OCI-LY7 (cell line): ENCODE measurements around the gene SLIT3. TPM values are rescaled to one million over a fixed set of nuclear protein-coding genes. Genes with fewer than 3 reads are reported as not detected.

Experiments used
- BruUV-seq: library from RNA; stranded (reverse); fragments of 400-500 nt; replicated peaks from 2 replicates; lab custom pipeline; 2021; lab: Mats Ljungman, UMichigan
- CTCF ChIA-PET: fragments of 300-600 bp; sonication (Branson Sonifier 250); formaldehyde crosslinking; loops from one replicate; lab custom pipeline; 2022; ENCODE audit warnings: antibody characterized with exemption; ENCODE audit not compliant: unreplicated experiment; lab: Charles Lee
- POLR2A ChIA-PET: fragments of 300-600 bp; sonication (Branson Sonifier 250); formaldehyde crosslinking; loops from one replicate; lab custom pipeline; 2022; ENCODE audit warnings: antibody characterized with exemption; lab: Charles Lee
- DNase-seq: peaks from one replicate; pipeline ENCODE4 v3.0.0-alpha.2; 2015; ENCODE audit warnings: low spot score
- H2AFZ ChIP-seq: fragments of 200-600 bp; sonication (generic), shearing (Covaris generic); 2 replicates; pipeline ENCODE4 v1.6.1; 2014; ENCODE audit warnings: mild to moderate bottlenecking, antibody characterized with exemption, low read length, moderate library complexity
- H3K27ac ChIP-seq: fragments of 200-600 bp; sonication (generic); 2 replicates; pipeline ENCODE4 v1.5.1; 2014; ENCODE audit warnings: mixed run types, low read depth, mild to moderate bottlenecking, moderate library complexity, low read length, inconsistent platforms; ENCODE audit not compliant: poor library complexity, severe bottlenecking
- H3K36me3 ChIP-seq: fragments of 200-600 bp; sonication (generic); 2 replicates; pipeline ENCODE4 v1.6.1; 2014; ENCODE audit warnings: mild to moderate bottlenecking, antibody characterized with exemption, low read length, moderate library complexity, mixed read lengths; ENCODE audit not compliant: insufficient read depth
- H3K4me1 ChIP-seq: fragments of 200-600 bp; sonication (generic); 2 replicates; pipeline ENCODE4 v1.5.1; 2014; ENCODE audit warnings: mild to moderate bottlenecking, low read length; ENCODE audit not compliant: insufficient read depth, poor library complexity, severe bottlenecking
- H3K4me2 ChIP-seq: fragments of 200-600 bp; sonication (generic); 2 replicates; pipeline ENCODE4 v1.6.1; 2014; ENCODE audit warnings: mild to moderate bottlenecking, low read length
- H3K4me3 ChIP-seq: fragments of 200-600 bp; sonication (generic); 2 replicates; pipeline ENCODE4 v1.5.1; 2014; ENCODE audit warnings: mild to moderate bottlenecking, low read depth, low read length; ENCODE audit not compliant: poor library complexity, severe bottlenecking
- H3K79me2 ChIP-seq: fragments of 200-600 bp; sonication (generic); 2 replicates; pipeline ENCODE4 v1.6.1; 2016; ENCODE audit warnings: low read depth, mild to moderate bottlenecking, low read length, moderate library complexity, mixed read lengths; ENCODE audit not compliant: insufficient read depth
- H3K9me2 ChIP-seq: fragments of 200-600 bp; sonication (generic); 2 replicates; pipeline ENCODE4 v1.6.1; 2016; ENCODE audit warnings: mild to moderate bottlenecking, low read length, mixed read lengths; ENCODE audit not compliant: insufficient read depth
- H3K9me3 ChIP-seq: fragments of 200-600 bp; sonication (generic); 2 replicates; pipeline ENCODE4 v1.6.1; 2014; ENCODE audit warnings: mild to moderate bottlenecking, mixed run types, low read length, mixed read lengths
- H4K20me1 ChIP-seq: fragments of 200-600 bp; sonication (generic); 2 replicates; pipeline ENCODE4 v1.6.1; 2014; ENCODE audit warnings: mild to moderate bottlenecking, antibody characterized with exemption, low read length, moderate library complexity, mixed read lengths; ENCODE audit not compliant: insufficient read depth
- CTCF ChIP-seq: fragments of 200-600 bp; sonication (generic); conservative IDR thresholded peaks from 2 replicates; pipeline ENCODE4 v1.5.1; 2014; ENCODE audit warnings: mild to moderate bottlenecking, antibody characterized with exemption, low read length, moderate library complexity, mixed read lengths
- EZH2phosphoT487 ChIP-seq: fragments of 200-600 bp; sonication (generic); IDR thresholded peaks from 2 replicates; pipeline ENCODE4 v1.6.1; 2018; ENCODE audit warnings: low read depth, borderline replicate concordance, mild to moderate bottlenecking, mixed run types, antibody characterized with exemption, low read length, moderate library complexity, mixed read lengths
- intact Hi-C: fragments of 100-400 bp; cut with micrococcal nuclease; formaldehyde crosslinking; loops from one replicate; pipeline ENCODE4 v1.10.0; 2022; ENCODE audit not compliant: unreplicated experiment
- total RNA-seq, 2 experiments: library from RNA; depleted of rRNA in 1 of 2; stranded (reverse); fragments of >200 nt in 1 of 2; shearing (Covaris generic) in 1 of 2; gene quantifications; 2 replicates each; pipeline ENCODE4 v1.2.3, GENCODE V29; 2014 to 2022

The SLIT3 gene
- total RNA-seq, 2 experiments from 2014 or later: not detected

- Histone ChIP-seq H3K9me2 (no peaks in the 10 kb centered on the region), H3K4me2 (no peak overlapping the region), H3K27ac (no peak overlapping the region), H2AFZ (no peak overlapping the region), H4K20me1 (no peaks in the 10 kb centered on the region), H3K79me2 (no peaks in the 10 kb centered on the region), H3K4me3 (no peak overlapping the region), H3K36me3 (no peaks in the 10 kb centered on the region), H3K9me3 (no peaks in the 10 kb centered on the region), H3K4me1 (no peaks in the 10 kb centered on the region)
- BruUV-seq: no TSS peak
- ChIA-PET POLR2A (no interaction called here), CTCF (no interaction called here)
- no peak for DNase-seq
- TF ChIP-seq CTCF: no peak
- no peak for TF ChIP-seq EZH2phosphoT487
- intact Hi-C loops: no loop called here
These were observed 250.3 kb downstream of the SLIT3 start for GRCh38 chr5:169050636-169051035.

GRCh38 chr5:169050146-169050571 lies 250.8 kb downstream of the SLIT3 start:
- no peak overlapping the region for H3K4me3 ChIP-seq
- no peaks in the 10 kb centered on the region for H3K79me2 ChIP-seq
- no peak overlapping the region for H3K4me2 ChIP-seq
- H4K20me1 ChIP-seq: no peaks in the 10 kb centered on the region
- ChIA-PET POLR2A (no interaction called here), CTCF (no interaction called here)
- no peak overlapping the region for H2AFZ ChIP-seq
- DNase-seq: no peak
- no peaks in the 10 kb centered on the region for H3K9me3 ChIP-seq
- no peaks in the 10 kb centered on the region for H3K36me3 ChIP-seq
- no TSS peak for BruUV-seq
- H3K4me1 ChIP-seq: no peaks in the 10 kb centered on the region
- H3K27ac ChIP-seq: no peak overlapping the region
- no peak for TF ChIP-seq CTCF
- no peak for TF ChIP-seq EZH2phosphoT487
- no peaks in the 10 kb centered on the region for H3K9me2 ChIP-seq
- intact Hi-C loops: no loop called here

- Histone ChIP-seq H3K27ac (no peak overlapping the region), H3K9me2 (no peaks in the 10 kb centered on the region), H3K79me2 (no peaks in the 10 kb centered on the region), H2AFZ (no peak overlapping the region), H3K4me2 (no peak overlapping the region), H3K9me3 (no peaks in the 10 kb centered on the region), H3K4me1 (no peaks in the 10 kb centered on the region), H4K20me1 (no peaks in the 10 kb centered on the region), H3K36me3 (no peaks in the 10 kb centered on the region), H3K4me3 (no peak overlapping the region)
- ChIA-PET POLR2A (no interaction called here), CTCF (no interaction called here)
- BruUV-seq: no TSS peak
- intact Hi-C loops: no loop called here
- TF ChIP-seq EZH2phosphoT487 (no peak), CTCF (no peak)
- no peak for DNase-seq
These were observed 251.2 kb downstream of the SLIT3 start for GRCh38 chr5:169049712-169050111.
